ENCODE data around the gene MPIG6B.

GRCh38 chr6:31715022-31715958 lies 7.9 kb upstream of the MPIG6B start, which contains the start of gene LY6G6D:
- TF ChIP-seq POLR2AphosphoS5 (IDR thresholded peaks at IDR 0.05; ENCODE audit: low read depth, low read length) (no peak), POLR2A (IDR thresholded peaks at IDR 0.05; ENCODE audit: low read depth, low read length) (no peak)

Measured in GM12892 (cell line).